GM18526 (cell line): Measurements from ENCODE around the gene MMP3.

Experiments used
- POLR2A ChIP-seq: IDR thresholded peaks from 3 replicates; pipeline ENCODE4 v1.6.1; 2011; ENCODE audit not compliant: insufficient read length; ENCODE audit errors: extremely low read depth

Gene MMP3

GRCh38 chr11:102840018-102840417, 3.4 kb downstream of the MMP3 start:
- TF ChIP-seq POLR2A = no peak

- no peak for TF ChIP-seq POLR2A
Observed at GRCh38 chr11:102837646-102838045, 5.8 kb downstream of the MMP3 start.

GRCh38 chr11:102837156-102837555, 6.3 kb downstream of the MMP3 start:
- no peak for TF ChIP-seq POLR2A

GRCh38 chr11:102836290-102836875, 7.0 kb downstream of the MMP3 start:
- TF ChIP-seq POLR2A = no peak

GRCh38 chr11:102833731-102834130, 9.7 kb downstream of the MMP3 start:
- no peak for TF ChIP-seq POLR2A

- no peak for TF ChIP-seq POLR2A
Observed at GRCh38 chr11:102832612-102833011, 10.8 kb downstream of the MMP3 start.

- no peak for TF ChIP-seq POLR2A
Observed at GRCh38 chr11:102831489-102832440, 11.6 kb downstream of the MMP3 start.

- TF ChIP-seq POLR2A = no peak
Observed at GRCh38 chr11:102831128-102831488, 12.3 kb downstream of the MMP3 start.

GRCh38 chr11:102830001-102830727, 13.2 kb downstream of the MMP3 start:
- TF ChIP-seq POLR2A = no peak

- no peak for TF ChIP-seq POLR2A
Observed at GRCh38 chr11:102829316-102830000, 14.0 kb downstream of the MMP3 start.

- no peak for TF ChIP-seq POLR2A
Observed at GRCh38 chr11:102824556-102824955, 18.9 kb downstream of the MMP3 start.

GRCh38 chr11:102819491-102819890, 23.9 kb downstream of the MMP3 start:
- TF ChIP-seq POLR2A = no peak

- TF ChIP-seq POLR2A = no peak
Observed at GRCh38 chr11:102813484-102813883, 29.9 kb downstream of the MMP3 start.

GRCh38 chr11:102812188-102812587, 31.2 kb downstream of the MMP3 start:
- TF ChIP-seq POLR2A = no peak

GRCh38 chr11:102810950-102811660, 32.3 kb downstream of the MMP3 start:
- TF ChIP-seq POLR2A = no peak
